CD4-positive, alpha-beta T cell treated with Interleukin-6 at 100 ng/mL for 8 hours (primary cell): ENCODE results near the gene ZNF212.

ENCODE experiments used
- DNase-seq: peaks from one replicate; pipeline ENCODE4 v3.0.0-alpha.2; 2020; ENCODE audit warnings: mixed read lengths, low spot score

ZNF212 gene

GRCh38 chr7:149239345-149240143, at the start of gene ZNF212:
Gene ZNF212, plus strand, starts transcription at chr7:149239651. Its CDS starts 128 bp downstream, at chr7:149239779.
- DNase-seq, result peak; percentile 88

GRCh38 chr7:149191851-149192250, 47.6 kb upstream of the ZNF212 start:
- no peak for DNase-seq

GRCh38 chr7:149194799-149195179, 44.7 kb upstream of the ZNF212 start:
- no peak for DNase-seq

GRCh38 chr7:149195180-149196150, 44.0 kb upstream of the ZNF212 start, which contains the start of gene ZNF282:
Gene ZNF282, plus strand, starts transcription at chr7:149195546. Its CDS starts 44 bp downstream, at chr7:149195590.
- DNase-seq, result peak; percentile 60

- no peak for DNase-seq
Observed at GRCh38 chr7:149196151-149196704, 43.2 kb upstream of the ZNF212 start.

GRCh38 chr7:149196705-149197171, 42.7 kb upstream of the ZNF212 start:
- no peak for DNase-seq

GRCh38 chr7:149197675-149198074, 41.8 kb upstream of the ZNF212 start:
- no peak for DNase-seq

GRCh38 chr7:149198161-149198816, 41.2 kb upstream of the ZNF212 start:
- no peak for DNase-seq

GRCh38 chr7:149199234-149199995, 40.0 kb upstream of the ZNF212 start:
- no peak for DNase-seq

- DNase-seq, result no peak
Observed at GRCh38 chr7:149202831-149203231, 36.6 kb upstream of the ZNF212 start.

- DNase-seq, result no peak
Observed at GRCh38 chr7:149205690-149206381, 33.6 kb upstream of the ZNF212 start.

- DNase-seq, result no peak
Observed at GRCh38 chr7:149207324-149208035, 32.0 kb upstream of the ZNF212 start.

- peak; percentile 33 for DNase-seq
Observed at GRCh38 chr7:149209518-149210269, 29.8 kb upstream of the ZNF212 start.

- no peak for DNase-seq
Observed at GRCh38 chr7:149210551-149210950, 28.9 kb upstream of the ZNF212 start.

GRCh38 chr7:149214020-149214720, 25.3 kb upstream of the ZNF212 start:
- no peak for DNase-seq

GRCh38 chr7:149216402-149216801, 23.0 kb upstream of the ZNF212 start:
- DNase-seq, result no peak

- no peak for DNase-seq
Observed at GRCh38 chr7:149217570-149217969, 21.9 kb upstream of the ZNF212 start.
